Activated CD8-positive, alpha-beta memory T cell treated with anti-CD3 and anti-CD28 coated beads for 36 hours (primary cell): ENCODE measurements around the gene DAD1. TPM values are rescaled to one million over a fixed set of nuclear protein-coding genes. Genes with fewer than 3 reads are reported as not detected.
"Not testable (repeated sequence)": the region's sequence is repeated elsewhere in the genome, so short reads cannot be mapped to it uniquely, and the experiment has no call there.

Source experiments
- CTCF ChIA-PET: fragments of 350-600 bp; sonication (Branson Sonifier 250); formaldehyde crosslinking; loops from one replicate; lab custom pipeline; 2021; ENCODE audit warnings: antibody characterized with exemption; lab: Charles Lee
- POLR2A ChIA-PET: fragments of 350-600 bp; sonication (Branson Sonifier 250); formaldehyde crosslinking; loops from one replicate; lab custom pipeline; 2021; ENCODE audit warnings: antibody characterized with exemption; lab: Charles Lee
- total RNA-seq, 2 experiments: library from RNA; stranded (reverse); gene quantifications; one replicate each; pipeline ENCODE4 v1.2.3, GENCODE V29; 2021

DAD1 gene
- 100 to 1,000 TPM; 292 to 295 TPM for total RNA-seq

DNA sequence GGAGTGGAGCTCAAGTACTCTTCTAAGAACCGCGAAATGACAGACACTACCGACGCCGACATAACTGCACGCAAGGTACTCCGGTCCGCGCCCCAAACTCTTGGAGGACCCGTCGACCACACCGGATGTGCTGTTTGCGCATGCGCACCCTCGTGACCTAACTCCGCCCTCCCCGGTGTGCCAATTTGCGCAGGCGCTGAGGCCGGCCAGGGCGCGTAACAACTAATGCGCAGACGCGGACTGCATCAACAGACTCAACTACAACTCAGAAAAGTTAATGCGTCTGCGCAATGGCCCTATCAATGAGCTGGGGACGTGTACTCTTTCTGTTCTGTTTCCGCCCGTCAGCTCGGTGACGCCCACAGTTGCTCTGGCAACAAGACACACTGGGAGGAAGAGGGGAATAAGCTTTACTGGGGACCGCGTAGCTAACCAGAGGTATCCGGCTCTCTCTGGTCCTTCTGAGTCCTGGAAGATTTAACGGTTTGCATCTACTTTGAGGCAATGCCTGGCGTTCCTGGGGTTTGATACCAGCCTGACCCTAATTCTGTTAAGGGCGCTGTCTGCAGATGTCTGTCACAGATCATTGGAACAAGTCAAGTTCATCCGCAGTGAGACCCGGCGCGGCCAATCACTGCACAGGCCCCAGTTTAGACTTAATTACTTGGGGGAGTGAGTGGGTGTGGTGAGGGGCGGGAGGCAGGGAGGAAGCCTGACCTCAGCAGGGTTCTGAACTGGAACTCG is at the start of gene DAD1:
DAD1 (minus strand) TSS at position 129 of the 744 bp plus-strand sequence; CDS start at position 62, 67 bp downstream.
- ChIA-PET CTCF (interaction anchor here (0.8 to 4.4 kb wide), 8 partner anchors 8 to 697 kb away, joined by 3 to 39 read pairs (median 6); partner anchors contain the start of gene ABHD4), POLR2A (interaction anchor here (0.5 to 3.5 kb wide), 17 partner anchors 9 to 1907 kb away, joined by 3 to 32 read pairs (median 4); partner anchors contain the start of genes ABHD4 and OXA1L)

DNA sequence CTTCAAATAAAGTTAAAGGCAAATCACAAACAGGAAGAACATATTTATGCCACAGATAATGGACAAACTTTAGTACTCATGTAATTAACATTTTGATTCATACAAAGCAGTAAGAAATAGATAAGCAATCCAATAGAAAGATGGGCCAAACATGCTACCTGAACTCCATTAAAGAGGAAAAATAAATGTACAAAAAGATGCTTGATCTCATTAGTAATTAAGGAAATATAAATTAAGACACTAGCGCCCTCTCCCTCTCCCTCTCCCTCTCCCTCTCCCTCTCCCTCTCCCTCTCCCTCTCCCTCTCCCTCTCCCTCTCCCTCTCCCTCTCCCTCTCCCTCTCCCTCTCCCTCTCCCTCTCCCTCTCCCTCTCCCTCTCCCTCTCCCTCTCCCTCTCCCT is 47.0 kb upstream of the DAD1 start:
- CTCF ChIA-PET, result interaction anchor here (0.5 kb wide), 1 partner anchor 612 kb away, joined by 3 read pairs; no protein-coding TSS in a partner anchor

DNA sequence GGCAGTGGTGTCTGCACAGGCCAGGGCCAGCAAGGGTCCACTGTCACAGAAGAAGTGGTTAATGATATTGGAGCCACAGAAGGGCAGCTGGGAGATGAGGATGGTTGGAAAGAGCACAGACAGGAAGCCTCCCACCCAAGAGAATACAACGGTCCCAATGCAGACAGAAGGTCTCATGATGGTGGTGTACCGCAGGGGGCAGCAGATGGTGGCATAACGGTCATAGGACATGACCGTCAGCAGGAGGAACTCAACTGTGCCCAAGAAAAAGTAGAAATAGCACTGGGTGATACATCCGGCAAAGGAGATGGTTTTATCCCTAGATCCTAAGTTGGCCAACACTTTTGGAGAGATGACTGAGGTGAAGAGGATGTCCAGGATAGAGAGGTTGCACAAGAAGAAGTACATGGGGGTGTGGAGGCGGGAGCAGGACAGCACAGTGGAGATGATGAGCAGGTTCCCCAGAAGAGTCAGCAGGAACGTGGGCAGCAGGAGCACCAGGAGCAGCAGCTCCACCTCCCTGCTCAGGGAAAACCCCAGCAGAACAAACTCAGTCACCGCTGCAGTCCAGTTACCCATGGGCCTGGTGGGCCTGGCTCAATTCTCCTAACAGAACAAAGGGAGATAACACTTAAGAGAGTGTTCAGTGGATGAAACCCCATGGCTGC is 45.3 kb upstream of the DAD1 start:
- CTCF ChIA-PET, result no interaction called here
- POLR2A ChIA-PET, result no interaction called here

More for the DNA sequence above, 47.0 kb upstream of the DAD1 start:
- POLR2A ChIA-PET, result not testable (repeated sequence)

DNA sequence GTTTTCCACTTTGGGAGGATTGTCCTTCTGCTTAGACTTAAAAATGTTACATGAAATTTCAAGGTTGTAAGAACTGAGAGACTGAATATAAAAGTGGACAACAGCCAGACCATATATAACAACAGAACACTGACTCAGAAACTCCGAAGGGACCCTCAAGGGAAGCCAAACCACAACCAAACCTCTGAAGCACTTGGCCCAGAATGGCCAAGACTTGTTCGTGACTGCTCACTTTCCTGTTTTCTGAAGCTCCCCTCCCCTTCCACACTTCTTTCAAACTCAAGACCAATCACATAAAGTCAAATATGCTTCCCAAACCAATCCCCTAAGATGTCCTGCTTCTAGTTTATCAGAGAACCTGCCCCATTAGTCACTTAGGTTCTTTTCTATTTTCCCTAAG is 41.5 kb upstream of the DAD1 start:
- CTCF ChIA-PET, result no interaction called here
- POLR2A ChIA-PET, result no interaction called here

DNA sequence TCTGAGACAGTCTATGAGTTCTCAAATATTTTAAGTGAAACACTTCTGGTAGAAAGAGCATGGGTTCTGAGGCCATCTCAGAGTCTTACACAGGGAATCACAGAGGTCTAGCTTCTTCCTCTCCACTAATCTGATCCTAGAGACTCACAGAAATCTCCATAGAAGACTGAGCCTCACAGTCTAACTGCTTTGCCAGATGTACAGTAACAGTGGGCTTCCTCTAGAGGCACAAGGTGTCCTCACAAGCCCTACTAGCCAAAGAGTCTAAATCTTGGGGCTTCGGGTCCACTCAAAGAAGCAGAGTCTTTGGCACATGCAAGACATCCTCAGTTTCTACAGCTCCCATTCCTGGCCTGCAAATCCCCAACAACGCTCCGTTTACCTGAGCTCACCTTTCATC is 41.0 kb upstream of the DAD1 start:
- POLR2A ChIA-PET, result no interaction called here
- CTCF ChIA-PET, result interaction anchor here (0.5 kb wide), 1 partner anchor 135 kb away, joined by 3 read pairs; no protein-coding TSS in a partner anchor

DNA sequence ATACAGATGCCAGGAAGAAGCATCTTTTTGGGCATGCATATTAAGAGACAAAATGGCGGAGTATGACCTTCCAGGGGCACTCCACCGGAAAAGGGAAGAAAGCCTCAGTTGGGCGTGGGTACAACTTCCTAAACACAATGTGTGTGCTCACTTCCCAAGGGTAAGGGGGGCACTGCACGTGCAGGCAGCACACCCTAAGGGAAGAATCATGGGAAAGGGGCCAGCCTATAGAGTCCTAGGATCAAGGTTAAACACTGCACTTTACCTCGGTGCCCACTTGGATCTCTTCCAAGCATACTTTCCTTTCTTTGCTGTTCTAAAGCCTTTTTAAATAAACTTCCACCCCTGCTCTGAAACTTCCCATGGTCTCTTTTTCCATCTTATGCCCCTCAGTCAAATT is 40.3 kb upstream of the DAD1 start:
- CTCF ChIA-PET, result no interaction called here
- POLR2A ChIA-PET, result no interaction called here

DNA sequence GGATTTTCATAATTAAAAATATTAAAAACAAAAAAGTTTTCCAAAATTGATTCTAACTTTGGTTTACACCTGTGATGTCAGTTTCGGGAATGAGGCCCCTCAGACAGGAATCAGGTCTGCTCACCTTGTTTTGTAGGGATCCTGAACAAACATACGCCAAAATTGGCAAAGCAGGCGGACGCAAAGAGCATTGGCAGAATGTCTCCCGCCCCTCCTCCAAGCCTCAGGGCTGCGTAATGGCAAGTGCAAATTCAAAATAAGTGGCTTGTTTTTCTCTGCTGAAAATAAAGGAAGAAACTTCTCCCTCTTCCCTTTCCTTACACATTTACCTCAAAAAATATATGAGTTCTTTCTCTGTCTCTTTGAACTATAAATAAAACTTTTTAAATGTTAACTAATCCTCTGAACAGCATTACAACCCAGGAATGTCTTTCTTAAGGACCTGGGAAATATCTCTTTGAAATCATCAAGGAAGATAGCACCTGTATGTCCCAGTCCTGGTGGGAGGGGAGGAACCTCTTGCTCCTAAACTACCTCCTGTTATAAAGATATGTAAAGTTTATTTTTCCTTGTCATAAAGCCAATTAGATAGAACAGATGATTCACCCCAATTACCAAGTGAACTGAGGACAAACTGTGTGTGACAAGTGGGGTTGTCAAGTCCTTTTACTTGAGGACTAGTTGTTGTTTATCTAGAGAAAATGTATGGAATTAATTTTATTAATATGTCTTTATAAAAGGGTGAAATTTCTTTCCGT is 38.7 kb upstream of the DAD1 start:
- ChIA-PET CTCF (no interaction called here), POLR2A (no interaction called here)

DNA sequence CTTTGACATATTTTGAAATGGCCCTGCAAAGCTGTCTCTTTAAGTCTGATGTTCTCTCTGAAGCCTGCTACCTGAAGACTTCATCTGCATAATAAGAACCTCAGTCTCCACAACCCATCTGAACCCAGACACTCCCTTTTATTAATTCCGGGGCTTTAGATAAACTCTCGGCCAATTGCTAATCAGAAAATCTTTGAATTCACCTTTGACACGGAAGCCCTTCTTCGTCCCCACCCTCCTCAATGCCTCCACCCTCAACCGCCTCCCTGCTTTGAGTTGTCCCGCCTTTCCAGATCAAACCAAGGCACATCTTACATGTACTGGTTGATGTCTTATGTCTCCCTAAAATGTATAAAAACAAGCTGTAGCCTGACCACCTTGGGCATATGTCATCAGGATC is 37.6 kb upstream of the DAD1 start:
- ChIA-PET POLR2A (no interaction called here), CTCF (no interaction called here)

DNA sequence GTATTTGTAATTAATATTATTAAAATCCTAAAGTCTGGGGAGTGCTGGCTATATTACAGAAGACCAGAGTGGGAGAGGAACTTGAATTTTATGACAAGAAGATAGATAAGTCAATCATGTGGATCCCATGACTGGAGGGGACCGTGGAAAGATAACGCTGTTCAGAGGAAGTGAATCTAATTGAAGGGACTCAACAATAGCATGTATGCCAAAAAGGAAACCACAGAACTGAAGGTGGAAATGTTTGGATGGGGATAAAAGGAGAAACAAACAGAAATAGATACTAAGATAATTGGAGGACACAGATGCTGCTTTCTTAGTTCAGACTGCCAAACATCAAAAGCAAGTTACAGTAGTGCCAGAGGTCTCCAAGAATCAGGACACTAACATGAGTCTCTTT is 34.0 kb upstream of the DAD1 start:
- POLR2A ChIA-PET, result no interaction called here

DNA sequence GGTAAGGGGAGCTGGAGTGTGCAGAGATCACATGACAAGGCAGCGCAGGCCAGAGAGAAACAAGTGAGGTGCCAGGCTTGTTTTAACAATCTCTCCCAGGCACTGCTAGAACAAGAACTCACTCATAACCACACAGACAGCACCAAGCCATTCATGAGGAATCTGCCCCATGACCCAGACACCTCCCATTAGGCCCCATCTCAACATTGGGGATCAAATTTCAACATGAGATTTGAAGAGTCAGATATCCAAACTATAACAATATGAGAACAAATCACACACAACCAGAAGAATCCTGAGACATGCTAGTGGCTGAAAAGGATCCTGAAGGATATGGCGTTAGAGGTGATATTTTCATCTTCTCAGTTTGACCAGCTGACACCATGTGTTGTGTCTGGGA is 33.2 kb upstream of the DAD1 start:
- POLR2A ChIA-PET, result no interaction called here

More for the DNA sequence above, 34.0 kb upstream of the DAD1 start:
- CTCF ChIA-PET, result no interaction called here

DNA sequence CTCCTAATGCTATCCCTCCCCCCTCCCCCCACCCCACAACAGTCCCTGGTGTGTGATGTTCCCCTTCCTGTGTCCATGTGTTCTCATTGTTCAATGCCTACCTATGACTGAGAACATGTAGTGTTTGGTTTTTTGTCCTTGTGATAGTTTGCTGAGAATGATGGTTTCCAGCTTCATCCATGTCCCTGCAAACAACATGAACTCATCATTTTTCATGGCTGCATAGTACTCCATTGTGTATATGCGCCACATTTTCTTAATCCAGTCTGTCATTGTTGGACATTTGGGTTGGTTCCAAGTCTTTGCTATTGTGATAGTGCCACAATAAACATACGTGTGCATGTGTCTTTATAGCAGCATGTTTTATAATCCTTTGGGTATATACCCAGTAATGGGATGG is 26.7 kb upstream of the DAD1 start:
- CTCF ChIA-PET, POLR2A ChIA-PET: not testable (repeated sequence)

More for the DNA sequence above, 33.2 kb upstream of the DAD1 start:
- CTCF ChIA-PET, result no interaction called here

DNA sequence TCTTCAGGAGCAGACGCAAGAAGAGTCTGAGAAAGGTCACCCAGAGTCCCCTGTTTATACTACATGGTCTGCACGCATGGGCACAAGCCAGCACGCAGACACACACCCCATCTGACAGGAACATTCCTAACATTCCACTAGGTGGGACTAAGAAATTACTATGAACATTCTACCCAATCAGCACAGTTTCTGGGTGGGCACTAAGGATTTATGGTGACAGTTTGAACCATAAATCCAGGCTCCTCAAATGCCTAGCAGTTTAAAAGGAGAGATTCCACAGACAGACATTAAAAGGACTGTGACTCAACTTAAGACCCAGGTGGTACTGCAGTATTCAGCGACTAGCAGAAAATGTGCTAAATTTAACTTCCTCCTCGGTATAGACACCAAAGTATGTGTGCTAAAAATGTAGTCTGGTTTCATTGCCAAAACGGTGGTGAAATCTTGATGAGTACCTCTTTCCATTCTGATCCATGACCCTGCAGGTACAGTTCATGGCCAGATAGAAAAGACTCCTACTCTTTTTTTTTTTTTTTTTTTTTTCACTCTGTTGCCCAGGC is 25.3 kb upstream of the DAD1 start:
- ChIA-PET POLR2A (no interaction called here), CTCF (no interaction called here)

DNA sequence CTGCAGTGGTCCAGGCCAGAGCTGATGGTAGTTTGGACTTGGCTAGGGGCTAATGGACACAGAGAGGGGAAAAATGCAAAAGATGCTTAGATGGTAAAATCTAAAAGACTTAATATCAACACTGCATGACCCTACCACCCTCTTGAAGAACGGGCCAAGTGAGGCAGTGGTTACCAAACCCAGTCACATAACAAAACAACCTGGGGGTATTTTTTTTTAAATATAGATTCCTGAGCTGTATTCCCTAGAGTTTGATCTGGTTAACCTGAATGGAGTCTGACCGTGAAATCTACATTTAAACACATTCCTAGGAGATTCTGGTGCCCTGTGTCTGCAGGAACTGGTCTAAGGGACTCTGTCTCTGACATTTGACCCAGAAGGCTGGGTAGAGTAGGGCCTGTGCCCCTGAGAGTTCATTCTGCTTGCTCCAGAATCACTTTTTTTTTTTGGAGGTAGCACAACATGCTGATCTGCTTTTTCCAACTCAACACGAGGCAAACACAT is 24.8 kb upstream of the DAD1 start:
- ChIA-PET POLR2A (no interaction called here), CTCF (no interaction called here)

DNA sequence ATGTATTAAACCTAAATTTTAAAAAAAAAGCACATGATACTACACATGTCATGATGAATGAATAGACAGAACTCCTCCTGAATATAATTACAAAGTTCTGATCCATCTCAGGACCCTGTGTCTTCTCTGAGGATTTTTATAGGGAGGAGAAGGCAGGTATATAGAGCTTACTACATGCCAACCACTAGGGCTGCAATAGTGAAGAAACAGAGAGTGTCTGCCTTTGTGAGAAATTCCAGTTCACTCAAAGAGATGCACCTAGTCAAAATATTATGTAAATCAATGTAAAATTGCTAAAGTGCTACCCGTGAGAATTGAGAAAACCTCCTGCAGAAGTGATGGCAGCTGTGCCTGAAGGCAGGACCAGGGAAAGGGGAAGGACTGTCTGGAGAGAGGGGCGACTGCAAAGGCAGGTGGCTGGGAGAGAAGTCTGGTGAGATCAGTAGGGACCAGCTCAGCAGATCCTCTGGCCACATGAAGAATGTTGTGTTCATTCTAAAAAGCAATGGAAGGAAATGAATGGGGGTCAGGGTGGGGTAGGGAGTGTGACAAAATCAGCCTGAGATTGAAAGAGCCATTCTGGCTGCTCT is 24.2 kb upstream of the DAD1 start:
- CTCF ChIA-PET, result no interaction called here
- POLR2A ChIA-PET, result no interaction called here

DNA sequence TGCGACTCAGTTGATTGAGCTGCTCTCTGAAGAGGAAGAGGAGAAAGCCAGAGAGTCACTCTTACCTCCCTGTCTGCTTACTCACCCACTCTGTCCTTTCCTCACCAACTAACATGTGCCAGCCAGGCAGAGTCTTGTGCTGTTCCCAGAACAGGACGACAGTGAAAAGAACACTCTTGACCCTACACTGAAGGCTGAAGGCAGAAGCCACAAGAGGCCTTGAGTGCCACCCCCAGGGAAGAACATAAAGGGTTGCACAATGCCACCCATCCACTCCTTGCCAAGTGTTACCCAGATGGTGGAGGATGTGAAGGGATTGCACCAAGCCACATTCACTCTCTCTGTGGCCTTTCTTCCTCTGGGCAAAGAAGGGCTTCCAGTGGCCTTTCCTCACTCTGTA is 21.9 kb upstream of the DAD1 start:
- CTCF ChIA-PET, result no interaction called here
- POLR2A ChIA-PET, result no interaction called here

DNA sequence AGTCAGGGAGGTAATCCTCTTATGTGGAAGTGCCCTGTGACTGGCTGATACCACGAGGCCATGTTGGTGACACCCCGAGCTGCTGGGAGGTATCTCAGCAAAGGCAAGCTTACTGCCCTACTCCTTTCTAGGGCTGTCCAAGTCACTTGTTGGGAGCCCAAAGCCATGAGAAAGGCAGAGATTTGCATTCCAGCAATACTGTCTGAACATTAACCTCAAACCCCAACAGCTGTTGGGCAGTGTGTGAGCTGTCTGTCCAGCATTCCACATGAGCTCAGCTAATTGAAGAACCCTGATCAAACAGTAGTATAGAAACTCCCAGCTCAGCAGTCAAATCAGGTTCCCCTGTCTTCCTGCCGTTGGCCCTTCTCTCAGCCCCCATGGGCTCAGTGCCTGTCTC is 18.3 kb upstream of the DAD1 start:
- POLR2A ChIA-PET, result no interaction called here

DNA sequence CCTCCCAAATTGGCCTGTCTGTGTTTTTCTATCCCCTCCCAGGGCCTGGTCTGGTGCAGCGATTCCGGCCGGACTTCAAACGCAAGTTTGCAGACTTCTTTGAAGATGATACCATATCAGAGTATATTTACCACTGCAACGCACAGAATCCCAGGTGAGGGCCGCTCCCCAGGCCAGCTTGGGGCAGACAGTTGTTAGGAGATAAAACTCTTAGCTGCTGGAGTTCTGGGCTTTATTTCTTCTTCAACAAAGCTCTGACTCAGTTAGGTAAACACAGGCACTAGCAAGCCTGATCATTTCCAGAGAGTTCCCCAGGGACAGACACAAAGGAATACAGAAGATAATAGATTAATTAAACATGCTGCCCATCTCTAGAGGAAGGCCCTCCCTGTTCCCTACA is 17.4 kb upstream of the DAD1 start:
- CTCF ChIA-PET, result interaction anchor here (1.4 kb wide), 1 partner anchor 36 kb away, joined by 3 read pairs; no protein-coding TSS in a partner anchor
- POLR2A ChIA-PET, result no interaction called here

More for the DNA sequence above, 18.3 kb upstream of the DAD1 start:
- CTCF ChIA-PET, result no interaction called here

DNA sequence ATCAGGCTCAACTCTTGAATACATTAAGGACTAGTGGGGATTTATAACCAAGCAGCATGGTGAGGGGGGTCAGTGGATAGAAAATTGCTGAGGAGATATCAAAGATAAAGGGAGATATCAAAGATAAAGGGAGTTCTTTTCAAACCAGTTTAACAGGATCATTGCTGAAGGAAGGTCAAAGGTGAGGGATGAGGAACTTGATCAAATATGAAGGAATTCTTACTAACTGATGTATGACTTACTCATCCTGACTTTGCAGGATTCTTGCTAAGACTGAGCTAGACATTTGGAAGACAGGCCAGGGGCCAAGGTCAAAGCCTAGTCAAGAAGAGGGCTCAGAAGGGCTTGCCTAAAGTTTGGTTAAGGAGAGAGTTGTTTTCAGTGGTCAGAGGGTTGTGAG is 13.8 kb upstream of the DAD1 start:
- POLR2A ChIA-PET, result no interaction called here
- CTCF ChIA-PET, result interaction anchor here (0.6 to 1.5 kb wide), 3 partner anchors 12 to 250 kb away, joined by 3 to 6 read pairs (median 4); no protein-coding TSS in a partner anchor

DNA sequence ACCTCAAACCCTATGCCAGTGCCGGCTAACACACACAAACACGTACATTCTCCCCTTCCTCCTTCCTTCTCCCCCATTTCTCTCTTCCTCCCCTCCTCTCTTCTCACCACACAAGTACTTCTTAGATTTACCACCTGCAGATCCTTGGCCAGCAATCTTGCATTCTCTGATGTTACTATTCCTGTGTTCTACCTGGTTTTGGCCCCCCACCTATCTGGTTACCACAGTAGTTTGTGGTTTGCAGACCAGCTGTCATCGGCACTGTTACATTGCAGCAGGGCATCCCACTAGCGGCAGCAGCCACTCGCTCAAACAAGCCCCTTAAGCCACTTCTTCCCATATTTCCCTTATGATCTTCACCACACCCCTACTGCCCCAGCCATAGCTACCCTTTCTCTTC is 13.0 kb upstream of the DAD1 start:
- CTCF ChIA-PET, result interaction anchor here (1.3 to 1.5 kb wide), 3 partner anchors 12 to 251 kb away, joined by 3 to 6 read pairs (median 4); partner anchors contain the start of gene DAD1
- POLR2A ChIA-PET, result no interaction called here
